DMS53 treated with DMSO at 0.1 percent for 48 hours (cell line): ENCODE measurements around the gene TIMM23B.
"Not testable (repeated sequence)": the region's sequence is repeated elsewhere in the genome, so short reads cannot be mapped to it uniquely, and the experiment has no call there.

Experiments used
- DNase-seq: peaks from one replicate; lab custom pipeline; 2025; ENCODE audit not compliant: unreplicated experiment; lab: John Stamatoyannopoulos, UW

TIMM23B gene

GRCh38 chr10:49972094-49972493 lies 30.2 kb downstream of the TIMM23B start:
- DNase-seq, result not testable (repeated sequence)

GRCh38 chr10:49977756-49978155 lies 35.9 kb downstream of the TIMM23B start:
- DNase-seq, result not testable (repeated sequence)

- DNase-seq, result not testable (repeated sequence)
Observed at GRCh38 chr10:49987207-49987606, 45.4 kb downstream of the TIMM23B start.

- not testable (repeated sequence) for DNase-seq
Observed at GRCh38 chr10:49988376-49988775, 46.5 kb downstream of the TIMM23B start, which contains the start of gene AGAP6. Gene AGAP6 (plus strand): TSS chr10:49988406. CDS start chr10:49988716, 310 bp downstream.

- not testable (repeated sequence) for DNase-seq
Observed at GRCh38 chr10:49995321-49995720, 53.5 kb downstream of the TIMM23B start.

GRCh38 chr10:50014024-50014423 lies 72.2 kb downstream of the TIMM23B start:
- DNase-seq, result not testable (repeated sequence)

GRCh38 chr10:50015596-50016220 lies 73.9 kb downstream of the TIMM23B start:
- not testable (repeated sequence) for DNase-seq

- DNase-seq, result not testable (repeated sequence)
Observed at GRCh38 chr10:50016926-50017325, 75.1 kb downstream of the TIMM23B start.

- not testable (repeated sequence) for DNase-seq
Observed at GRCh38 chr10:50017646-50018045, 75.8 kb downstream of the TIMM23B start.

GRCh38 chr10:50019279-50019678 lies 77.4 kb downstream of the TIMM23B start:
- not testable (repeated sequence) for DNase-seq

- not testable (repeated sequence) for DNase-seq
Observed at GRCh38 chr10:50020451-50021024, 78.7 kb downstream of the TIMM23B start.

GRCh38 chr10:50021646-50022045 lies 79.8 kb downstream of the TIMM23B start:
- no peak for DNase-seq
